Cardiac fibroblast (primary cell): ENCODE measurements around the gene DGKB.

Experiments used
- DNase-seq, 2 donors: peaks; one replicate each; pipeline versions ENCODE4 v3.0.0 to v3.0.0-alpha.2; 2010; ENCODE audit warnings: low read depth in 2 of 2
- H3K4me3 ChIP-seq, 2 donors: replicated peaks in 1 of 2; 1 replicate in 1 of 2; 2 replicates in 1 of 2; pipeline ENCODE4 v1.5.1; 2011; ENCODE audit warnings: low read depth in 2 of 2, low read length in 2 of 2, mild to moderate bottlenecking in 2 of 2, moderate library complexity in 1 of 2
- CTCF ChIP-seq: IDR thresholded peaks from one replicate; pipeline ENCODE4 v1.5.1; 2011; ENCODE audit warnings: low read depth, mild to moderate bottlenecking, low read length, inconsistent platforms

DGKB gene

GRCh38 chr7:14229047-14229446, 673.5 kb downstream of the DGKB start:
- H3K4me3 ChIP-seq: no peak overlapping the region
- no peak for DNase-seq
- no peak for TF ChIP-seq CTCF

GRCh38 chr7:14228341-14228740, 674.2 kb downstream of the DGKB start:
- no peak for DNase-seq
- TF ChIP-seq CTCF: no peak
- no peak overlapping the region for H3K4me3 ChIP-seq

GRCh38 chr7:14226126-14226525, 676.4 kb downstream of the DGKB start:
- no peak overlapping the region for H3K4me3 ChIP-seq
- DNase-seq: no peak
- no peak for TF ChIP-seq CTCF

GRCh38 chr7:14219125-14219524, 683.4 kb downstream of the DGKB start:
- no peak for TF ChIP-seq CTCF
- DNase-seq: peak; percentile 24 to 39
- H3K4me3 ChIP-seq: no peak overlapping the region

- no peak overlapping the region for H3K4me3 ChIP-seq
- no peak for DNase-seq
- TF ChIP-seq CTCF: no peak
Measured at GRCh38 chr7:14218338-14218737, 684.2 kb downstream of the DGKB start.

- no peak overlapping the region for H3K4me3 ChIP-seq
- no peak for DNase-seq
- TF ChIP-seq CTCF: no peak
Measured at GRCh38 chr7:14209896-14210484, 692.6 kb downstream of the DGKB start.

GRCh38 chr7:14207711-14208110, 694.8 kb downstream of the DGKB start:
- TF ChIP-seq CTCF: no peak
- DNase-seq: no peak
- H3K4me3 ChIP-seq: no peak overlapping the region
